A549 (cell line): ENCODE data around the gene RAB19. TPM values are rescaled to one million over a fixed set of nuclear protein-coding genes. Genes with fewer than 3 reads are reported as not detected.

ENCODE experiments used
- ATAC-seq, 2 experiments: fragments of 200-7000 bp in 1 of 2; fragments of >200 bp in 1 of 2; cut with Nextera tagmentation in 1 of 2; cut with Tn5 transposase in 1 of 2; 3 replicates each; pipeline versions ENCODE4 v1.8.0 to v1.9.1; 2018 to 2020; ENCODE audit warnings: mild to moderate bottlenecking in 1 of 2, moderate library complexity in 1 of 2
- CTCF ChIA-PET: fragments of 300-600 bp; sonication (Branson Sonifier 250); formaldehyde crosslinking; extraction: SDS; loops from one replicate; lab custom pipeline; 2021; ENCODE audit warnings: antibody characterized with exemption, inconsistent platforms; lab: Yijun Ruan, JAX
- POLR2A ChIA-PET: fragments of 350-600 bp; formaldehyde crosslinking; extraction: SDS; loops from one replicate; lab custom pipeline; 2021; ENCODE audit warnings: antibody characterized with exemption, inconsistent platforms; lab: Yijun Ruan, JAX
- DNase-seq, 2 experiments: peaks; one replicate each; pipeline versions ENCODE4 v3.0.0 to v3.0.0-alpha.2; 2011 to 2016; ENCODE audit warnings: low read depth in 1 of 2, low spot score in 1 of 2
- FAIRE-seq: peaks from 2 replicates; lab custom pipeline; 2011; peaks lifted over from hg19 to GRCh38; lab: Jason Lieb, UNC
- H3K27ac ChIP-seq, 2 experiments: fragments of >200 bp; sonication (Bioruptor Twin); formaldehyde crosslinking; 3 replicates each; pipeline ENCODE4 v1.5.1; 2016 to 2017
- H3K4me1 ChIP-seq: fragments of >200 bp; sonication (Bioruptor Twin); formaldehyde crosslinking; 3 replicates; pipeline ENCODE4 v1.6.1; 2016
- H3K4me2 ChIP-seq: fragments of >200 bp; sonication (Bioruptor Twin); formaldehyde crosslinking; 3 replicates; pipeline ENCODE4 v1.6.1; 2016
- H3K4me3 ChIP-seq: fragments of >200 bp; sonication (Bioruptor Twin); formaldehyde crosslinking; 3 replicates; pipeline ENCODE4 v1.5.1; 2016
- H3K9me3 ChIP-seq: fragments of >200 bp; sonication (Bioruptor Twin); formaldehyde crosslinking; 3 replicates; pipeline ENCODE4 v1.6.1; 2016
- BCL3 ChIP-seq: fragments of >200 bp; sonication (Bioruptor Twin); formaldehyde crosslinking; IDR thresholded peaks from 3 replicates; pipeline ENCODE4 v1.6.1; 2016
- BHLHE40 ChIP-seq: IDR thresholded peaks from 2 replicates; pipeline ENCODE4 v1.6.1; 2012; ENCODE audit warnings: low read depth, low read length, inconsistent platforms
- CBX2 ChIP-seq: fragments of 200-600 bp; sonication (generic); IDR thresholded peaks from 2 replicates; pipeline ENCODE4 v1.6.1; 2016; ENCODE audit warnings: low read depth, mild to moderate bottlenecking, borderline replicate concordance
- CHD4 ChIP-seq: fragments of 200-600 bp; sonication (generic); IDR thresholded peaks from 2 replicates; pipeline ENCODE4 v1.6.1; 2016; ENCODE audit warnings: antibody characterized with exemption, mild to moderate bottlenecking, borderline replicate concordance
- CTCF ChIP-seq: fragments of >200 bp; sonication (Bioruptor Twin); formaldehyde crosslinking; IDR thresholded peaks from 3 replicates; pipeline ENCODE4 v1.5.1; 2016
- E2F6 ChIP-seq: IDR thresholded peaks from 2 replicates; pipeline ENCODE4 v1.6.1; 2012; ENCODE audit warnings: low read depth, borderline replicate concordance
- ELK1 ChIP-seq: fragments of 150-350 bp; IDR thresholded peaks from 2 replicates; pipeline ENCODE4 v1.6.1; 2014; ENCODE audit warnings: low read depth, mild to moderate bottlenecking, low read length
- FOSL2 ChIP-seq, 2 experiments: fragments of 450-650 bp in 1 of 2; fragments of >200 bp in 1 of 2; sonication (Bioruptor Twin) in 1 of 2; formaldehyde crosslinking; IDR thresholded peaks; 2 replicates each; pipeline versions ENCODE4 v1.5.0 to v1.6.1; 2016 to 2020; ENCODE audit warnings: mild to moderate bottlenecking in 1 of 2, moderate library complexity in 1 of 2
- HEYL ChIP-seq: fragments of 250-450 bp; sonication (Bioruptor Pico); IDR thresholded peaks from 2 replicates; pipeline ENCODE4 v1.8.0; 2021; ENCODE audit warnings: mild to moderate bottlenecking, moderate library complexity
- KDM1A ChIP-seq: fragments of 200-600 bp; sonication (generic); IDR thresholded peaks from 2 replicates; pipeline ENCODE4 v1.6.1; 2016; ENCODE audit warnings: low read depth, mild to moderate bottlenecking
- NPAS2 ChIP-seq: fragments of 250-450 bp; sonication (Bioruptor Pico); IDR thresholded peaks from 2 replicates; pipeline ENCODE4 v1.8.0; 2022; ENCODE audit warnings: mild to moderate bottlenecking, moderate library complexity, borderline replicate concordance
- NR3C1 ChIP-seq: fragments of >200 bp; sonication (Bioruptor Twin); formaldehyde crosslinking; IDR thresholded peaks from 3 replicates; pipeline ENCODE4 v1.6.1; 2017
- PBX3 ChIP-seq: IDR thresholded peaks from 2 replicates; pipeline ENCODE4 v1.6.1; 2012
- POLR2A ChIP-seq: IDR thresholded peaks from 2 replicates; pipeline ENCODE4 v1.6.1; 2012; ENCODE audit warnings: mild to moderate bottlenecking, low read length
- RARB ChIP-seq: fragments of 250-450 bp; sonication (Bioruptor Pico); IDR thresholded peaks from 2 replicates; pipeline ENCODE4 v1.8.0; 2021; ENCODE audit warnings: mild to moderate bottlenecking, moderate library complexity
- REST ChIP-seq: fragments of 200-600 bp; sonication (generic); IDR thresholded peaks from 2 replicates; pipeline ENCODE4 v1.6.1; 2016; ENCODE audit warnings: antibody characterized with exemption, mild to moderate bottlenecking, moderate library complexity
- RFX5 ChIP-seq: fragments of 450-650 bp; IDR thresholded peaks from 2 replicates; pipeline ENCODE4 v1.7.1; 2014; ENCODE audit warnings: antibody characterized with exemption, mild to moderate bottlenecking, moderate library complexity
- TP53 ChIP-seq: fragments of 250-450 bp; sonication (Bioruptor Pico); IDR thresholded peaks from 2 replicates; pipeline ENCODE4 v1.5.0; 2021; ENCODE audit warnings: mild to moderate bottlenecking, moderate library complexity
- ZC3H11A ChIP-seq: fragments of 450-650 bp; IDR thresholded peaks from 2 replicates; pipeline ENCODE4 v1.6.1; 2014; ENCODE audit warnings: antibody characterized with exemption, mild to moderate bottlenecking
- WGBS: methylation state at CpG from one replicate; pipeline ENCODE4 v1.1.6; 2017; ENCODE audit errors: missing lambda C conversion rate; 5-methylcytosine and 5-hydroxymethylcytosine counted together
- polyA plus RNA-seq, 4 experiments: library from polyadenylated mRNA; depleted of rRNA in 3 of 4; stranded (reverse); fragments of >200 nt; fragmentation: RNase III in 1 of 4; extraction: RNeasy Plus Mini Kit Qiagen cat#74134 plus additional on column Dnase treatment in 1 of 4; gene quantifications; 2 replicates in 3 of 4; 3 replicates in 1 of 4; pipeline ENCODE4 v1.2.3, GENCODE V29; 2011 to 2017

The RAB19 gene
- polyA plus RNA-seq, 2 of the 4 experiments (the other 2 are of a cell fraction) = not detected

GRCh38 chr7:140390466-140391190, 13.2 kb upstream of the RAB19 start:
- FAIRE-seq = no peak
- Histone ChIP-seq H3K9me3 (no peaks in the 10 kb centered on the region), H3K4me2 (no peak overlapping the region), H3K4me3 (no peak overlapping the region), H3K4me1 (no peaks in the 10 kb centered on the region), H3K27ac (no peak overlapping the region)
- ChIA-PET CTCF (interaction anchor here (1.2 to 1.3 kb wide), 2 partner anchors 11 to 28 kb away, joined by 3 read pairs; no protein-coding TSS in a partner anchor), POLR2A (no interaction called here)
- ATAC-seq = no peak
- TF ChIP-seq RFX5 = no peak
- no peak for TF ChIP-seq TP53
- TF ChIP-seq ELK1 = no peak
- no peak for TF ChIP-seq ZC3H11A
- TF ChIP-seq BHLHE40 = no peak
- no peak for TF ChIP-seq E2F6
- no peak for TF ChIP-seq NPAS2 (CRISPR knock-in tag)
- no peak for TF ChIP-seq POLR2A
- TF ChIP-seq KDM1A = no peak
- TF ChIP-seq NR3C1 = no peak
- no peak for TF ChIP-seq PBX3
- no peak for TF ChIP-seq CBX2
- TF ChIP-seq CTCF = no peak
- WGBS = 97% methylated on average over 8 of the region's 8 CpGs
- no peak for DNase-seq

- Histone ChIP-seq H3K9me3 (no peaks in the 10 kb centered on the region), H3K27ac (no peak overlapping the region), H3K4me2 (no peak overlapping the region), H3K4me1 (peaks cover 5% of the 10 kb centered on the region; the same call in 2 of the 3 replicates), H3K4me3 (no peak overlapping the region)
- FAIRE-seq (no peak), DNase-seq (no peak), ATAC-seq (no peak)
- WGBS = 65% methylated on average over 1 of the region's 1 CpG
- TF ChIP-seq NPAS2 (CRISPR knock-in tag) = no peak
- no peak for TF ChIP-seq BCL3
- TF ChIP-seq ZC3H11A = no peak
- no peak for TF ChIP-seq HEYL (CRISPR knock-in tag)
- TF ChIP-seq CHD4 = no peak
- TF ChIP-seq FOSL2 (IDR thresholded peaks at IDR 0.05) = no peak
- TF ChIP-seq FOSL2 (CRISPR knock-in tag; IDR thresholded peaks at IDR 0.05) = no peak
- no peak for TF ChIP-seq REST
- no peak for TF ChIP-seq RFX5
- TF ChIP-seq RARB (CRISPR knock-in tag) = no peak
- ChIA-PET CTCF (interaction anchor here (0.6 to 1.3 kb wide), 2 partner anchors 12 to 116 kb away, joined by 3 read pairs; no protein-coding TSS in a partner anchor), POLR2A (no interaction called here)
Measured at GRCh38 chr7:140391634-140392033, 12.2 kb upstream of the RAB19 start.
